HG02763 (cell line): ENCODE results near the gene IL1RL2.

ENCODE experiments used
- ATAC-seq: cut with Tn5 transposase; IDR thresholded peaks from one replicate; pipeline ENCODE4 v1.9.1; 2021; ENCODE audit warnings: mild to moderate bottlenecking, moderate library complexity; ENCODE audit not compliant: unreplicated experiment

The IL1RL2 gene

DNA sequence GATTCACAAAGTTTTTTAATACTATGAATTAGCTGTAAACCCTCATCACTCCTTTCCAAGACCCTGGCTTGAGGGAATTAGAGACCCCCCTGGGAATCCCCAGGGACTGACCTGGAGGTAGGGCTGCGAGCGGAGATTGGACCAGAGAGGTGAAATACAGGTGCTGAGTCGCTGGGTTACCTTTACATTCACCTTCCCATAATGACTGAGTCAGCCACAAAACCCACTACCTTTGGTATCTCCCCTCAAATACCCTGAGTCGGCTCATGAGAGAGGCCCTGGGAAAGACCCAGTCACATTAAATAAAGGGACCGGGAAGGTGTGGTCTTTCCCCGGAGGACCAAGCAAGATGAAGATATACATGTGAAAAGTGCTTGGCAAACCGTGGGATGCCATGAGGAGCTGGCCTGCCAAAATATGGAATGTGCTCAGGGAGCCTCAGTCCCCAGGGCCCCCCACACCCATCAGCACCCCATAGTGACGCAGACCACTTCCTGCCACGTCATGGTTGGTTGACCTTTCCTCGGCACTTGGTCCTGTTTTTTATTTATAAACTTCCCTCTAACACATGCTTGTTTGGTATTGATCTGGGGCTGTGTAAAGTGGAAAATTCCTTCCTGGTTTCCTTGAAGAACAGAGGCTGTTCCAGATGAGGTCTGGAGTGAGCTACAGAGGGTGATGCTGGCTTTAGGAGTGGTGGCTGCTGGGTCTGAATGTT, 51.4 kb downstream of the IL1RL2 start:
- ATAC-seq: no peak

DNA sequence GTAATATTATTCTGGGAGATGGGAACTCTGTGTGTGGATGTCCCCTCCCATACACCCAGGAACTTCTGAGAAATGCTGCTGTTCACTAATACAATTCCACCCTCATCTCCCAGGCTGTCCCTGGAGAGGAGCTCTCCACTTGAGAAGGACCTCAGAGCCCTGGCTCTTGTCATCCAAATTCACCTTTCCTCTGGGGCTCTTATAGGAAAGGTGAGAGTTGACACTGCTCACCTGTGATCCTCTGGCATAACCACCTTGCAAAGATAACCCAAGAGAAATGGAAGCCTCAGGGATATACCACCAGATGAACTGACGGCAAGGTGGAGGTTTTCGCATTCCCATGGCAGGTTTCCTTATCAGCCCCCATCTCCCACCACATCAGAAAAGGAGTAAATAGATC, 52.0 kb downstream of the IL1RL2 start:
- no peak for ATAC-seq

DNA sequence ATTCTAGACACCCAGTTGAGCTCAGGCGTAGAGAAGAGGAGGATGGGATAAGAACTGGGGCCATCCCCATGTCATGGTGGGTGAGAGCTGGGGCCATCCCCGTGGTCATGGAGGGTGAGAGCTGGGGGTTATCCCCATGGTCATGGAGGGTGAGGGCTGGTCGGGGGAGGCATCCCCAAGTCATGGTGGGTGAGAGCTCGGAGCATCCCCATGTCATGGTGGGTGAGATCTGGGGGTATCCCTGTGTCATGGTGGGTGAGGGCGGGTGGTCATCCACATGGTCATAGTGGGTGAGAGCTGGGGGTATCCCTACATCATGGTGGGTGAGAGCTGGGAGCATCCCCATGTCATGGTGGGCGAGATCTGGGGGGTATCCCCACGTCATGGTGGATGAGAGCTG, 52.5 kb downstream of the IL1RL2 start:
- ATAC-seq: no peak

DNA sequence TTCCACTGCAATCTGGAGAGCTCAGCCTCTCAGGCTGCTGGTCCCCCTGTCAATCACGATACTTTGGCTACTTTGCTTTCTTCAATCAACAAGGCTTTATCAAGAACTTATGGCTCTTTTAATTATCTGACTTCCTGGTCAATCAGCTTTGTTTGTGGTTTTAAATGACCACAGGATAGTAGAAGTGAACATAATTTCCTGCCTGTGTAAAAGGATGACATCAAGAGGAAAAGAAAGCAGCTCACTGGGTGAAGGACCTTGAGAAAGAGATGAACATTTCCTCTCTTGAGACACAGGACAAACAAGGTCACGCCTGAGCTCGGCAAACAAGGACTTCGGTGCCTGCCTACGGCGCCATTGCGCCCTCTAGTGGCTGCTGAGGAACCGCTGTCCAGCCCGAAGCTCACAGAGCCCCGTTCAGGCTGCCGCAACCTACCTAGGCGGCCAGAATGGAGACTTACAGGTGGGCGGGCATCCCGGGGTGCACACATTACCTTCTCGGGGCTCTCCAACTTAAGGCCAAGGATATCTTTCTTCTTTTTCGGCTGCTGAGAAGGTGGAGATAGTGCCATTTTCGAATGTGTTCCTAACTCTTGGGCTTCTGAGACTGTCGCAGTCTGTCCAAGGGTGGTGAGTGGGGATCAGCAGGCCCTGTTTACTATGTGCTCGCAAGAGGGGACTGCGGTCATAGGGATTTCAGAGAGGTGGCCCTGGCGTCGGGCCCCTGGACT, 54.0 kb downstream of the IL1RL2 start:
- peak; percentile 84 for ATAC-seq

DNA sequence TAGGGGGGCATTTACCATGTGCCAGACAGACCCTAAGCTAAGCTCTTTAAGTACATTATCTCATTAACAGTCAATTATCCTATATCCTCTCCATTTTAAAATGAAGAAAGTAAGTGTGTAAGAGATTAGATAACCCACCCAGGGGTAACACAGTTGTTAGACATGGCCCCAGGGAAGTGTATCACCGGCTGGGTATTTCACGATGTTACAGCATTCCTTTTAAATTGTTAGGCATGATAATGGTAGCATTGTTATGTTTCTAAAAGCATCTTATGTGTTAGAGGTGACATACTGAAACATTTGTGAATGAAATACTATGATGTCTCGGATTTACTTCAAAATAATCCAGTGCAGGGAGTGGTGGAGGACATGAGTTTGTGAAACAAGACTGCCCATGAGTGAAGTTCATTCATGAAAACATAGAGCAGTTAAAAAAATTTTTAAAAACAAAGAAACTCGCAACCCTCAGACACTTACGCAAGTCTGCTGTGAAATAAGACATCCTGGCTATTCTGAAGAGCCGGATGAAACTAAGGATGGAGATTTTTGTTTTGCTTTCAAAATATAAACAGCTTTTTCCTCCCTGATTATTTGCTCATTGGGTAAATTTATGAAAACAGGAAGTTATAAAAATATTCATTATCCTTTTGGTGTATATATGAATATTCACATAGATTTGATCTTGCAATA, 54.9 kb downstream of the IL1RL2 start:
- no peak for ATAC-seq

DNA sequence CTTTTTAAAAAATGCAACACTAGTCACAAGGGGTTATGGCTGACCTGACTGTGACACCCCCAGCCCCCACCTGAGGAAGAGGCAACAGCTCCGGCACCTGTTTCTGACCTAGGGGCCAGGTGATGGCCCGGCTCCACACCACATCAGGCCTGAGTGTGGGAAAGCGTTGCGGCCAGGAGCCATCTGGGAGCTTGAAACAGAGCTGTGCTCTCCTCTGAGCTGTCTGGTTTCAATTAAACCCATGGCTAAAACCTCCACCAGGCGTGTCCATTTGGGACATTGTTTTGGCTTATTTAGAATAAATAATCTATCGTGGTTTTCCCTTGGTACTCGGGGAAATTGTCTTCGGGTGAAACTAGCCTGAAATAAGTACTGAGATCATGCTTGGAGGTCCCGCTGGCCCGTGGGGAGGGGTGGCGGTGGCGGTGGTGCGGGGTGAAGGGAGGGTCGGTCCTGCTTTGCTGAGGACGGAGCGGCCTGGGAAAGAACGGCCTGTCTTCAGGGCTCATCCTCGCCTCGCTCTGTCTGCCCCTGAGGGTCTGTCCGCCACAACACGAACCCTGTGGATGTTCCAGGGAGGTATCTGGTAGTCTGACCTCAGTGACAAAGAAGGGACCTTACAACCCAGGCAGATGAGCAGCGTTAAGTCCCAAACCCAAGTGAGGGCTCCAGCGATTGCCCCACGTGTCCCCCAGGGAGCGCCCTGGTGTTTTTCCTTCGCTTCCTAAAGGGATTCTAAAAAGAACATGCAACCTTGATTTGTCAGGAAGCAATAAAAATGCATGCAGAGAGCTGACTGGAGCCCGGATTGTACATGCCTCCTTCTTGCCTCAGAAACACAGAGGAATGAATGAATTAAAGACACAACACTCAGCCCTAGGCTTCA, 58.7 kb downstream of the IL1RL2 start:
- no peak for ATAC-seq

DNA sequence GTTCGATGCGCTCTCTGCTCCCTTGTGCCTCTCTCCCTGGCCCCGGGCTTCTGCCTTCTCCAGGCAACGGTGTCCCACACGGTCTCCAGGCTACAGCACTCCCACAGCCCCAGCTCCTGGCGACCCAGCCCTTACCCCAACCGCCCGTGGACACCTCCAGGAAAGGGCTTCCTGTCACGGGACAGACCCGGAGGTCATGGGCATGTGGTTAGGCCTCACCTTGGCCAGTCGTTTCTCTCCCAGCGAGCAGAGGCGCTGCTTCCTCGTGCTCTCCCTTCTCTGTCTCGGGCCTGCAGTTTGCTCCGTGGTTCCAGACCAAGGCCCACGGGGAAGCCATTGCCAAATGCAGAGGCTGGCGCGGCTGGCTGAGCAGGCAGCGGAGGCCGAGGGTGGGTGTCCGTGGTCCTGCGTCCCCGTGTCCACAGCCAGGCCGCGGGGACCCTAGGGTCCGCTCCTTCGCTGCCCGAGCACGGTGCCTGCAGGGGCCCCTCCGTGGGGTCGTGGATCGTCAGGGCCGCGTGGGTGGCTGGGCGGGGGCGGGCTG, 63.5 kb downstream of the IL1RL2 start:
- no peak for ATAC-seq

DNA sequence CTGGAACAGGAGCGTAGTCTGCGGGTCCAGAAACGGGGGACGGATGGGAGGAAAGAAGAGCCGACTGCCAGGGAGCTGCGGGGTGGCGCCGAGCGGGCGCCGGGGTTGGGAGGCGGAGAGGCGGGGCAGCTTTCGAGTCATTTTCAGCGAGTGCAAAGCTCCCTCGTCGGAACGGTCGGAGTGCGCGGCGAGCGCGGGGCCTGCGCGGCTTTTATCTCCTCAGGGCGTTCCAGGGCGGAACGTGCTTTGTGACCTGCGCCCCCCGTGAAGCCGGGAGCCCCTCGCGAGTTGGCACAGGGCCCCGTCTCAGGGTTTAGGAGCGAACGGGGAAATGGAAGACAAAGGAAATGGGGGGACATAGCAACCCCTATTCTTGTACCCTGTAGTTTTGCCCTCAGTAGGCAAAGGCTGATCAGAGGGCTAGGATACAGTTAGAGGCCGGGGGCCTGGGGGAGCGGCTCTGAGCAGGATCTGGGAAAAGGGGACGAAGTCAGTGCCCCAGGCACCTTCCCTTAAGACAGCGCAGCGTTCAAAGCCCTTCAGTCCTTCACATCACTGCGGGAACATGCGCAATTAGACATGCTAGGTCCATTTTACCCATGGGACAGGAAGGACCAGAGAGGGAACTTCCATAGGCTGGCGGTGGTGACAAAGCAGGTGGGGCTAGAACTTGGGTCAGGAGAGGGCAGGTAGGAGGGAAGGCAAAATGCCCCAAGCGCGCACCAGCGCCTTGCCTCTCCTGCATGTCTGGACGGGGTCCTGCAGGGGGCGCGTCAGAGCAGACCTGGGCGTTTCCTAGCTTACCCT, 64.4 kb downstream of the IL1RL2 start:
- peak; percentile 53 for ATAC-seq

DNA sequence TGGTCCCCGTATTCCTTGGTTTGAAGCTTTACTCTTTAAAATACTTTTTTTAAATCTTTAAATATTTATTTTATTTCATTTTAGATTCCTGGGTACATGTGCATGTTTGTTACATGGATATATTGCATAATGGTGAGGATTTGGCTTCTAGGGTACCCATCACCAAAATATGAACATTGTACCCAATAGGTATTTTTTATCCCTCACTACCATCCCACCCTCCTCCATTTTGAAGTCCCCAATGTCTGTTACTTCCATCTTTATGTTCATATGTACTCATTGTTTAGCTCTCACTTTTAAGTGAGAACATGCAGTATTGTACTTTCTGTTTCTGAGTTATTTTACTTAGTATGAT, 65.0 kb downstream of the IL1RL2 start:
- no peak for ATAC-seq

DNA sequence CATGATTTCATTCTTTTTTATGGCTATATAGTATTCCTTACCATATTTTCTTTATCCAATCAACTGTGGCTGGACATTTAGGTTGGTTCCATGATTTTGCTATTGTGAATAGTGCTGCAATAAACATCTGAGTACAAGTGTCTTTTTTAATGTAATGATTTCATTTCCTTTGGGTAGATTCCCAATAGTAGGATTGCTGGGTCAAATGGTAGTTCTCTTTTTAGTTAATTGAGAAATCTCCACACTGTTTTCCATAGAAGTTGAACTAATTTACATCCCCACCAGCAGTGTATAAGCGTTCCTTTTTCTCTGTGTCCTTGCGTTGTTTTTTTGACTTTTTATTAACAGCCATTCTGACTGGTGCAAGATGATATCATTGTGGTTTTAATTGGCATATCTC, 65.4 kb downstream of the IL1RL2 start:
- ATAC-seq: no peak

DNA sequence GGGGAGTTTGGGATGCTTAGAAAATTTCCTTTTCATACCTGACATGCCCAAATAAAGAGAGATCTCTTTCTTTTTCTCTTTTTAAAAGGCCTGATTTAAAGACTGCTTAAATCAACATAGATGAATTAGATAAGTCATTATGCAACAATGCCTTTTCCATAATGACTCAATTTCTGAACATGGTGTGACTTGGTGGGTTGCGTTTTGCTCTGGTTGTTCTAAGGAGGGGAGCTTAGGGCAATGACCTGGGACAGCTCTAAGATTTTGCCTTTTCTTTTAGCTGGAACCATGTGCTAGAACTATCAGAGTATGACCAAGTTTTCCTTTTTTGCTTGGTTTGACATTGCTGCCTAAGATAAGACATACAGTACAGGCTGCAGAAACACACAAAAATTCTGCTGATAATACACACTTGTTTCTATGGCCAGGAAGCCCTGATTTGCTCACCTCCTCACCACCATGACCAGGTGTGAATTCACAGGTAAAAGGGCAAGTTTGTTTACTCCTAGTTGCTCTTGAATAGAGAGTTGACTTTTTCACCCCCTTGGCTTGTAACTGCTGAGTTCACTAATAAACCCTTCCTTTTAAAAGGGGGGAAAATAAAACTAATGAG, 66.4 kb downstream of the IL1RL2 start:
- ATAC-seq: no peak

DNA sequence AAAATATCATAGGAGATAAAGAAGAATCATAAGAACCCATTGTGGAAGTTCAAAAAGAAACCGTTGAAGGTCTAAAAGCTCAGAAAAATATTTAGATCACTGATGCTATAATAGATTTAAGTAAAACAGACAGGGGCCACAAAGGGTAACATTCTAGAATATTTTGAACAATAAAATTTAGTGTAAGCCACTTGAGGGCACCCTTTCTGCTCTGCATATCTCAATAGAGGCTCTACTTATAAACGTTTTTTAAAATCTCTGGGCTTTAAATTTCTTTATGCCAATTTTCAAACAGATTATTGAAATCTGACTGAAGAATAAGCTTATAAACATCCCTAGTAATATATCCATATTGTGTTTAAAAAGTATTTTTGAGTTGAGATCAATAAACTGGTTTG, 66.9 kb downstream of the IL1RL2 start:
- no peak for ATAC-seq

DNA sequence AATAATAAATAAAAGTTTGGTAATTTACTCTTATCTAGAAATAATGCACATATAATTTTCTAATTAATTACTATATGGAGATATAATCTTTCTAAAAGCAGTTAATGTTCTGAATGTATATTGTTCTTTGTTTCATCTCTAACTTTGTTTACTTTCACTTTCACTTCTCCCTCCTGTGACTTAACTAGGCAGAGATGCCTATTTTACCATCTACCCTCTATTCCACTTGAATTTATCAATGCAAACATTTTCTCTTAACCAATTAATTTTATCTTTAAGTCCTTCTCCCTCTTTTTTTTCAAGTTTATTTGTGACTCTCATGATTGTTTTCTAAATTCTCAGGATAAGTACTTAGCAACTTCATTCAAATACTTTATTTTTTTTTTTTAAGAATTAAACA, 69.5 kb downstream of the IL1RL2 start:
- no peak for ATAC-seq

DNA sequence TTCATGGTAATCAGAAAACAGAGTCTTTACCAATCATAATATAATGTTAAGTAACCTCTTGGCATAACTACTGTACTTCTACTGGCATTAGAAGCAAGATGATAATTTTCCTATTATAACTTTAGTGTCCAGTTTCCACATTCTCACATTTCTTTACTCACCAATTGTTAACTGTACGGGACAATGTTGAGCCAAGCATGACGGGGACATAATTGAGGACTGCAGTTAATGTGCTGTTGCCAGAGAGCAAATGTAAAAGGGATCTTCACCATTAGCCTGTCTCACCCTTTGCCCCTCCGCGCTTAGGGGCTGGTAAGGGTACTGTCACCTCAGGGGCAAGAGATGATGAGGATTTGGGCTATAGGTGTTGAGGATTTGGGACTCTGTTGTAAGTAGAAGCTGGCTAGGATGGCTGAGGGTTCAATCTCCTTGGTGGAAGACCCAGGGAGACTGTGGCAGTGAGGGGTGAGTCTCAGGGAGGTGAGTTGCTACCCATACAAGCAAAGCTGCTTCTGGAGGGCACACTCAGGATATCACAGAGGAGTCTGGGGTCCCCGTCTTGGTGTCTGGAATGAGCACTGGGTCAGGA, 70.1 kb downstream of the IL1RL2 start:
- no peak for ATAC-seq

DNA sequence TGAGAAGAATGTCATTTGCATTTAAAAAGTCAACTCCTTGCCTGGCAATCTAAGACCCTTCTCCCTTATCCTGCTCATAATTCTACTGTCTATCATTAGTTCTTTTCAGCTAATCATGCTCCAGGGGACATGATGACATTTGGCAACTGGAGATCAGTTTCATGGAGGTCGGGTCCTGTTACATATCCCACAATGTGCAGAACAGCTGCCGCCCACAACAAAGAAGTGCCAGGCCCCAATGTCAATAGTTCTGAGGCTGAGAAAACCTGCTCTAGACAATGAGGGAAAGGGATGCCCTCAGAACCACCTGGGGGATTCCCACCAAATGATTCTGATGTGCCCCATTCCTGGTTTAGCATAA, 71.2 kb downstream of the IL1RL2 start:
- ATAC-seq: no peak

DNA sequence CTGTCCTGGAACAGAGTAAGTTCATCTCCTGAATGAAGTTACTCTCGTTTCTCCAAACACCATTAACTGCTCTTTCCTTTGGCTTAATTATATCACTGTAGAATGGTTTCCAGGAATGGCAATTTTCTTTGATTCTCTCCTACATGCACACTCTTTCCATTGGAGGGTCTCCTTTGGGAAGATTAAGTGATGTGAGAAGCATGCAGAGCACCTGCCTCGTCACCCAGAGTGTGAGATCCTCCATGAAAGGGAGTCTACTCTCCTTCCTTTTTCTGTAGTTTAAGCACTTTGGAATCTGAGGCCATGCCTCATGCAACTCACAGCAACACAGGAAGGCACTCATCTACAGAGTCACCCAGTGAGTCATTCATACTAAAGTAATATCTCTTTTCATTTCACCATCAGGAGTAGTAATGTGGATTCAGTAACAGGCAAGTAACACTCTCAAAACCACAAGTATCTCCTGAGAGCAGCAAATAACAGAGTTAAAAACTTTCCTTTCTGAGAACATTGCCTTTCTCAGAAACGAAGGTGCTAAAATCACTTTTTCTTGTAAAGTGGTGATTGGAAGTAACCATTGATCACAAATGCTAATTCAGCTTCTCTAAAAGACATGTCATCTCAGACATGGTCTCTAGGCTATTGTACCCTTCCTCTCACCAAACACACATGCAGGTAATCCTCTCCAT, 71.7 kb downstream of the IL1RL2 start:
- ATAC-seq: no peak

DNA sequence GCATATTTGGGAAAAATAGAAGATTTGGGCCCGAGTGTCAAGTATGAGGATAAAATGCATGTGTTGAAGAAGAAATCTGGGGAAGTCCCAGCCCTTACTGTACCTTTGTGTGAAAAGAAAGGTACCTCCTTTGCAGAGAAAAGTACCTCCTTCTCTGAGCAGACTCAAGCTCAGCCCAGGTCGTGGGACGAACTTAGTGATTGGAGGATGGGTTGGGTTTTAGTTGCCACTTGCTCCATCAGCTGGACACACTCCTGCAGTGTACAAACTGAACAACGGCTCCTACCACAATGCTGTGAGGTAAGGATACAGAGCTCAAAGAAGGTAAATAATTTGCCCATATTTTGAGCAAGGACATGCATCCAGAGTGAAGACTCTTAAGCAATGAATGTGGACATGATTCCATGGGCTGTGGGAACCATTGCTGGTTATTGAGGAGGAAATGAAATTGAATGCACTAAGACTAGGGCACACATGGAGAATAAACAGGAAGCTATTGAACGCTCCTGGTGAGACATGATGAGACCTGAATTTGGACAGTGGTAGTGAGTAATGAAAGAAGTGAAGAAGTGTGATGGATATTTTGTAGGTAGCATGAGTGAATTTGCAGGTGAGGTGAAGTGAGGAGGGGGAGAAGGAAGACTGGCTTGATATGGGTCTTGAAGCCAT, 74.8 kb downstream of the IL1RL2 start:
- no peak for ATAC-seq
